ENCODE measurements around the gene ATP8B2.
A peak's percentile ranks its signal among the peaks of the same experiment; 100 is the strongest.
"Not testable (repeated sequence)": the region's sequence is repeated elsewhere in the genome, so short reads cannot be mapped to it uniquely, and the experiment has no call there.

ATP8B2 gene, protein sequence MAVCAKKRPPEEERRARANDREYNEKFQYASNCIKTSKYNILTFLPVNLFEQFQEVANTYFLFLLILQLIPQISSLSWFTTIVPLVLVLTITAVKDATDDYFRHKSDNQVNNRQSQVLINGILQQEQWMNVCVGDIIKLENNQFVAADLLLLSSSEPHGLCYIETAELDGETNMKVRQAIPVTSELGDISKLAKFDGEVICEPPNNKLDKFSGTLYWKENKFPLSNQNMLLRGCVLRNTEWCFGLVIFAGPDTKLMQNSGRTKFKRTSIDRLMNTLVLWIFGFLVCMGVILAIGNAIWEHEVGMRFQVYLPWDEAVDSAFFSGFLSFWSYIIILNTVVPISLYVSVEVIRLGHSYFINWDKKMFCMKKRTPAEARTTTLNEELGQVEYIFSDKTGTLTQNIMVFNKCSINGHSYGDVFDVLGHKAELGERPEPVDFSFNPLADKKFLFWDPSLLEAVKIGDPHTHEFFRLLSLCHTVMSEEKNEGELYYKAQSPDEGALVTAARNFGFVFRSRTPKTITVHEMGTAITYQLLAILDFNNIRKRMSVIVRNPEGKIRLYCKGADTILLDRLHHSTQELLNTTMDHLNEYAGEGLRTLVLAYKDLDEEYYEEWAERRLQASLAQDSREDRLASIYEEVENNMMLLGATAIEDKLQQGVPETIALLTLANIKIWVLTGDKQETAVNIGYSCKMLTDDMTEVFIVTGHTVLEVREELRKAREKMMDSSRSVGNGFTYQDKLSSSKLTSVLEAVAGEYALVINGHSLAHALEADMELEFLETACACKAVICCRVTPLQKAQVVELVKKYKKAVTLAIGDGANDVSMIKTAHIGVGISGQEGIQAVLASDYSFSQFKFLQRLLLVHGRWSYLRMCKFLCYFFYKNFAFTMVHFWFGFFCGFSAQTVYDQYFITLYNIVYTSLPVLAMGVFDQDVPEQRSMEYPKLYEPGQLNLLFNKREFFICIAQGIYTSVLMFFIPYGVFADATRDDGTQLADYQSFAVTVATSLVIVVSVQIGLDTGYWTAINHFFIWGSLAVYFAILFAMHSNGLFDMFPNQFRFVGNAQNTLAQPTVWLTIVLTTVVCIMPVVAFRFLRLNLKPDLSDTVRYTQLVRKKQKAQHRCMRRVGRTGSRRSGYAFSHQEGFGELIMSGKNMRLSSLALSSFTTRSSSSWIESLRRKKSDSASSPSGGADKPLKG

DNA sequence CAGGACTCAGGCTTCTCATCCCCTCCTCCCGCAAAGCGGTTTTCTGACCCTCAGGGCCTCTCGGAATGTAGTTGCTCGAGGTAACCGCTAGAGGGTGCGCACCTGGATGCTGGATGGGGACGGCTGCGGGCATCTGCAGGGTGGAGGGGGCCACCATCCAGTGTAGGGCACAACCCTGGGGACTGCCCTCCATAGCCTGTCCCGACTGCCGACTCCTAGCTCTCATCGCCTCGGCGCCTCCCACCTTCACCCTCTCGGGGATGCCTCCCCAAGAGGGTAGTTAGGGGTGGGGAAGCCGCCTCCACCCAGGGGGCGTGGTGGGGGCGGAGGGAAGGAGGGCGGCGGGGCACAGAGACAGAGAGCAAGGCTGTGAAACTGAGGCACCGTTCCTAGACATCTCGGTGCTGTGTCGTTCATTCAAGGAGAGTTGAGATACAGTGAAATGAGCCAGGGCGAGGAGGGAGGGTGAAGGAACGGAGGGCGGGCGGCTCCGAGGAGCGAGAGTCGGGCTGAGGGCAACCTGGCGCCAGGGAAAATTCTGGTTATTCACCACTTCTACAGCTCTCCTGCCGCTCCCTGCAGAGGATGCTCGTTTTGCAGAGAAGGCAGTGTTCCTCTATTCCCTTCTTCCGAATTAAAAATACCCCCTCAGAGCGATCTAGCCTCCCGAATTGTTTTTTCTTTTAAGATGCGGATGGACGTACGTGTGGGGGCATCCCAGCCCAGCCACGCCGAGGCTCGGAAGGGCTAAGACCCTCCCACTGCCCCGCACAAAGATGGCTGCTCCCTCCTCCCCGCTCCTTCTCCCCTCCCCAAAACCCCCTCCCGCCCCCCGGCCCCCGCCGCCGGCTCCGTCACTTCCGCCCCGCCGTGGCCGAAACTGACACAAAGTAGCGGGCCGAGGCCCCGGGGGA, at the start of gene ATP8B2:
ATP8B2 (plus strand) TSS at position 857 of the 914 bp plus-strand sequence. CDS start 2,617 bp downstream, outside the sequence.
- peak; percentile 80 for DNase-seq (ENCODE audit: low spot score)

DNA sequence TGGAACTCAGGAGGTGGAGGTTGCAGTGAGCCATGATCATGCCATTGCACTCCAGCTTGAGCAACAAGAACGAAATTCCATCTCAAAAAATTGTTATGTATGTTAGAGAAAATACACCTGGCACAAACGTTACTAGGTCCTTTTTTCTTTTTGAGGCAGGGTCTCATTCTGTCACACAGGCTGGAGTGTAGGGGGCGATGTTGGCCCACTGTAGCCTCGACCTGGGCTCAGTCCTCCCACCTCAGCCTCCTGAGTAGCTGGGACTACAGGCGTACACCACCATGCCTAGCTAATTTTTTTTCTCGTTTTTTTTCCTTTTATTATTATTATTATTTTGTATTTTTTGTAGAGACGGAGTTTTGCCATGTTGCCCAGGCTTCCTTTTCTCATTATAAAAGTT, 48.5 kb upstream of the ATP8B2 start:
- DNase-seq (ENCODE audit: low spot score) = no peak

DNA sequence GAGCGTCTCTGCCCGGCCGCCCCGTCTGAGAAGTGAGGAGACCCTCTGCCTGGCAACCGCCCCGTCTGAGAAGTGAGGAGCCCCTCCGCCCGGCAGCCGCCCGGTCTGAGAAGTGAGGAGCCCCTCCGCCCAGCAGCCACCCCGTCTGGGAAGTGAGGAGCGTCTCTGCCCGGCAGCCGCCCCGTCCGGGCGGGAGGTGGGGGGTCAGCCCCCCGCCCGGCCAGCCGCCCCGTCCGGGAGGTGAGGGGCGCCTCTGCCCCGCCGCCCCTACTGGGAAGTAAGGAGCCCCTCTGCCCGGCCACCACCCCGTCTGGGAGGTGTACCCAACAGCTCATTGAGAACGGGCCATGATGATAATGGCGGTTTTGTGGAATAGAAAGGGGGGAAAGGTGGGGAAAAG, 37.7 kb upstream of the ATP8B2 start:
- DNase-seq (ENCODE audit: low spot score) = not testable (repeated sequence)

DNA sequence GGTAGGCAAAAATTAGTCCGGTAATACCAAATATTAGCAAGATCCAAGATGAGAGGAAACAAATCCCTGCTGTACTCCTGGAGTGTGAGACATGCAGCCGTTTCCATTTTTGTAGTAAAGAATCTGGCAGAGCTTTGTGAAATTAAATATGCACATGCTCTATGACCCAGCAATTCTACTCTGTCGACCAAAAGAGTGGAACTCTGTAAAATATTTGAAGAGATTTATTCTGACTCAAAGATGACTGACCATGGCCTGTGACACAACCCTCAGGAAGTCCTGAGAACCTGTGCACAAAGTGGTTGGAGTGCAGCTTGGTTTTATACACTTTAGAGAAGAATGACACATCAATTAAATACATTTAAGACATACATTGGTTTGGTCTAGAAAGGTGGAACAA, 36.7 kb upstream of the ATP8B2 start:
- no peak for DNase-seq (ENCODE audit: low spot score)

DNA sequence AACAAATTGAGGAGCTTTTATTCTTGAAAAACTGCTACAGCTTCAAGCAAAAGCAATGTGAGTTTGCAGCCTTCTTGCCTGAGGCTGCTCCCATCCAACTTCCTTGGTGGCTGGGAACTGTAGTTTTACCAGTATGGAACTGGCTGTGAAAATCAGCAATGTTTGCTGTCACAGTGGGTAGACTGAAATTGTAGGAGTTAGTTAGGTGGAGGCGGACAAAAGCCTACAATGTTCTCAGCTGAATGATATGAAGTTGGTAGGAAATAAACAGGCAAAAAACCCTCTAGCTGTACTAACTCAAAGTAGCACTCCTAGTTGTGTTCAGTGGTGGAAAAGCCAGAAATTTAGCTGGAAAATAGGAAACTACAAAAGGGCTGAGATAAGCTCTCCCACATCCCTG, 34.4 kb upstream of the ATP8B2 start:
- no peak for DNase-seq (ENCODE audit: low spot score)

DNA sequence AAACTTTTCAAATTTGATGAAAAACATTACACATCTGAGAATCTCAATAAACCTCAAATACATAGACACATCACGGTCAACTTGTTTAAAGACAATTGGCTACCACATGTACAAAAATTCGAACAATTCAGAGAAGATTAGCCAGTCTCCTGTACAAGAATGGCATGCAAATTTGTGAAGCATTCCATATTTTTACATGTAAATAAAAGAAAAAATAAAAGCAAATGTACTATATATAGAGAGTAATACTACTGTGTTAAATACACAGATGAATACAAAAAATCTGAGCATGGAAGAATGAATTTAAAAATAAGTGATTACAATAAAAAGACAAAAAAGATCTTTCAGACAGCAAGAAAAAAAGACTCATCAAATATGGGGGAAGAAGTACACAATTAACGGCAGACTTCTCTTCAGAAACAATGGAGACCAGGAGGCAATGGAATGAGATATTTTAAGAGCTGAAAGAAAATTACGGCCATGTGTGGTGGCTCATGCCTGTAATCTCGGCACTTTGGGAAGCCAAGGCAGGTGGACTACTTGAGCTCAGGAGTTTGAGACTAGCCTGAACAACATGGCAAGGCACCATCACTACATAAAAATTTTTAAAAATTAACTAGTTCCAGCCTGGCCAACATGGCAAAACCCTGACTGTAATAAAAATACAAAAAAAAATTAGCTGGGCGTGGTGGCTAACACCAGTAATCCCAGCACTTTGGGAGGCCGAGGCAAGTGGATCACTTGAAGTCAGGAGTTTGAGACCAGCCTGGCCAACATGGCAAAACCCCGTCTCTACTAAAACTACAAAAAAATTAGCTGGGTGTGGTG, 29.7 kb upstream of the ATP8B2 start:
- DNase-seq (ENCODE audit: low spot score) = no peak

DNA sequence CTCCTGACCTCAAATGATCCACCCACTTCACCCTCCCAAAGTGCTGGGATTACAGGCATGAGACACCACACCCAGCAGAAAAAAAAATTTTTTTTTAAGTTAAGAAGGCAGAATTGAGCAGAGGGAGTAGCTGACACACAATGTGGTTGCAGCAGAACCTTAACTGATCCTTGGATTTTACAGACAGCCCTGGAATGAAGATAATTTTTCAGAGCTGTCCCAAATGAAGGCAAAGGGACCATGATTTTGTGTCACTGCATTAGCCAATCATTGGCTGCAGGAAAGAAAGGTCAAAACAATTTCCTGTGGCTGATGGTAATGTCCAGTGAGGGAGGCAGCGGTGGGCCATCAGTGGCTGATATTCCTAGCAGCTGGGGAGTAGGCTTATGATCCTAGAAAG, 23.7 kb upstream of the ATP8B2 start:
- DNase-seq (ENCODE audit: low spot score) = no peak

DNA sequence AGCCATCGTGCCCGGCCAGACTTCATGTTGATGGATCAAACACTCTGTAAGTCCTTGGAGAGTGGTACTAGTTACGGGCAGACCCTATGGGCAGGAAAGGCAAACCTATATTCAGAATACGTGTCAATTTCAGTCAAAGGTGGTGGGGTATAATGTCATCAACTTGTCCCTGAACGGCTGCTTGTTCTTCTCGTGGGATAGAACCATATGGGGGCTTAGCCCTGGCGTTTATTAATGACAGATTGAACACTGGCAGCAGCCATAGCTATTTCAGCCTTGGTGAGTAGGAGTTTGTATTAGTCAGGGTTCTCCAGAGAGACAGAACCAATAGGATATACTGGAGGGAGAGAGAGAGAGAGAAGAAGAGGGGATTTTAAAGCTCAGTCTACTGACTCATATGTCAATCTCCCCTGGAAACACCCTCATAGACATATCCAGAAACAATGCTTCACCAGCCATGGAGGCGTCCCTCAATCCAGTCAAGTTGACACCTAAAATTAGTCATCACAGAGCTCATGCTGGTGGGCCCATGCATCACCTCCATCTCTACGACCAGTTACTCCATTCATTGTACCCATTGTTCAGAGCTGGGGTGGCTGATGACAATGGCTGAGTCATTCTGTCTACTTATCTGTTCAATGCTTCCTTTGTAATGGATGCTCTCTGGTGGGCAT, 20.5 kb upstream of the ATP8B2 start:
- no peak for DNase-seq (ENCODE audit: low spot score)

DNA sequence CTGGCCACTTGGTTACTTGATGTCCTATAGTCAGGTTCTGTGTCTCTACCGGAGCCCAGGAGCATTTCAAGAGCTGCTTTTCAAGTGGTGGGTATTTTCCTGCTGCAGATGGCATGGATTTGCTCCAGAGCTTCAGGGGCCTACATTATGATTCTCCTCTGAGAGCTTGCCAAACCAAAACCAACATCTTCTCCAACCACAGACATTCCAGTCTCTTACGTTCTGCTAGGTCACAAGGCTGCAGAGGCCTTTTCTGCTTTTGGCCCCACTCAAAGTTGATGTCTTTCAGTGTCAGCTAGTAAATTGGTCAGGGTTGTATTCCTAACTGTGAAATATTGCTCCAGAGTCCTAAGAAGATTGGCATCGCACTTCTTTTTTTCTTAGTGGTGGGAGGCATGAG, 19.2 kb upstream of the ATP8B2 start:
- DNase-seq (ENCODE audit: low spot score) = no peak

DNA sequence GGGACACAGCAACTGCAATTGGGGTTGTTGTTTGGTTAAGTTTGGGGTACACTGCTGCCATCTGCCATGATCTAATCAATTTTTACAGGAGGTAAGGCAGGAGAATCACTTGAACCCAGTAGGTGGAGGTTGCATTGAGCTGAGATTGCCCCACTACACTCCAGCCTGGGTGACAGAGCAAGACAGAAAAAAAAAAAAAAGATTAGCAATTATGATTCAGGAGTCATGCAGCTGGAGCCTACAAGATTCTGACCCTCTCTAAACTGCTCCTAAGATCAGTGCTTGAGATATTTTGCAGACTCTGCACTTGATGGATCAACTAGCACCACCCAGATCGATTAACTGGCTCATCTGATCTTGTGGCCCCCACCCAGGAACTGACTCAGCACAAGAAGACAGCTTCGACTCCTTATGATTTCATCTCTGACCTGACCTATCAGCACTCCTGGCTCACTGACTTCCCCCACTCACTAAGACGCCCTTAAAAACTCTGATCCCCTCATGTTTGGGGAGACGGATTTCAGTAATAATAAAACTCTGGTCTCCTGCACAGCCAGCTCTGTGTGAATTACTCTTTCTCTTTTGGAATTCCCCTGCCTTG, 17.6 kb upstream of the ATP8B2 start:
- DNase-seq (ENCODE audit: low spot score) = not testable (repeated sequence)

DNA sequence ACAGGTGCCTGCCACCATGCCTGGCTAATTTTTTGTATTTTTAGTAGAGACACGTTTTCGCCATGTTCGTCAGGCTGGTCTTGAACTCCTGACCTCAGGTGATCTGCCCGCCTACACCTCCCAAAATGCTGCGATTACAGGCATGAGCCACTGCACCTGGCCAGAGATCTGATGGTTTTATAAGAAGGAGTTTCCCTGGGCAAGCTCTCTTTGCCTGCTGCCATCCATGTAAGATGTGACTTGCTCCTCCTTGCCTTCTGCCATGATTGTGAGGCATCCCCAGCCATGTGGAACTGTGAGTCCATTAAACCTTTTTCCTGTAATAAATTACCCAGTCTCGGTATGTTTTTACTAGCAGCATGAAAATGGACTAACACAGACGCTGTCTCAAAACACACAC, 16.2 kb upstream of the ATP8B2 start:
- not testable (repeated sequence) for DNase-seq (ENCODE audit: low spot score)

DNA sequence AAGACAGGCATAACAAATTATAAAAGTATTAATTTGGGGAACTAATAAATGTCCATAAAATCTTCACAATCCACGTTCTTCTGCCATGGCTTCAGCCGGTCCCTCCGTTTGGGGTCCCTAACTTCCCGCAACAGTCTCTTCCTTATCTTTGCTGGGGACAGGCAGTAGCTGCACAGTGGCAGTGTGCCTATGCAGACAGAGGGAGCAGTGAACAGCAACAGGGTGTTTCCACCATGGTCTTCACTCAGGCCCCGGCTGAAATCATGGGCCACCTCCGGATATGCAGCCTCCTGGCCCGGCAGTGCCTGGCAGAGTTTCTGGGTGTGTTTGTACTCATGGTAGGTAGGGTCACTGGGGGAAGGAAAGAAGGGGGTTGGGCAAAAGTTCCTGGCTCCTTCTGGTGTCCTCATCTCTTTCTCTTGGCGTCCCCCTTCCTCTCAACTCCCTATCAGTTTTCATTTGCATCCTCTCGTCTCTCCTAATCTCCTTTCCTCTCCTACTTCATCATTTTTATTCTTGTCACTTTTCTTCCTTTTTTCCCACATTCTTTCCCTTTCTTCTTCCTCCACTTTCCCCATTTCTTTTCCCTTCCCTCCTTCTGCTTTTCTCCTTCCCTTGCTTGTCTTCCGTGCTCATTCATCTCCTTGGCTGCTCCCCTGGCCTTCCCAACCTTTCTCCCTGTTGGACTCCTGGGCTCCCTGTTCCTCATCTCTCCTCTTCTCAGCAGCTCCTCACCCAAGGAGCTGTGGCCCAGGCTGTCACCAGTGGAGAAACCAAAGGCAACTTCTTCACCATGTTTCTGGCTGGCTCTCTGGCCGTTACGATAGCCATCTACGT, 12.9 kb upstream of the ATP8B2 start:
- DNase-seq (ENCODE audit: low spot score) = not testable (repeated sequence)

DNA sequence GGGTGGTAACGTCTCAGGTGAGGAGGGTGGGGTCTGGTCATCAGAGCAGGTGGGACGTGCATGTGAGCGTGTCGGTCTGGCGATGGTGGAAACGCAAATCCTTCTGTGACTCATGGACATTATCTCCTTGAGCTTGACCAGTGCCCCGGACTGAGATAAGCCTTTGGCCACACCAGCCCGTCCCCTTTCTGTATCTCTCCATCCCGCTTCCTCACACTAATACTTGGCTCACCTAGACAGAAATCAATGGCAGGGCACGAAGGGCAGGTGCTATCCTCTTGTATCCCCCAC, 12.3 kb upstream of the ATP8B2 start:
- no peak for DNase-seq (ENCODE audit: low spot score)

DNA sequence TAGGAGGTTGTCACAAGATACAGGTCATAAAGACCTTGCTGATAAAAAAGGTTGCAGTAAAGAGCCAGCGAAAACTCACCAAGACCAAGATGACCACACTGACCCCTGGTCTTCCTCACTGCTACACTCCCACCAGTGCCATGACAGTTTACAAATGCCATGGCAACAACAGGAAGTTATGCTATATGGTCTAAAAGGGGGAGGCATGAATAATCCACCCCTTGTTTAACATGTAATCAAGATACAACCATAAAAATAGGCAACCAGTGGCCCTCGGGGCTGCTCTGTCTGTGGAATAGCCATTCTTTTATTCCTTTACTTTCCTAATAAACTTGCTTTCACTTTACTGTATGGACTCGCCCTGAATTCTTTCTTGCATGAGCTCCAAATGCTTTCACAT, 11.1 kb upstream of the ATP8B2 start:
- DNase-seq (ENCODE audit: low spot score) = not testable (repeated sequence)

DNA sequence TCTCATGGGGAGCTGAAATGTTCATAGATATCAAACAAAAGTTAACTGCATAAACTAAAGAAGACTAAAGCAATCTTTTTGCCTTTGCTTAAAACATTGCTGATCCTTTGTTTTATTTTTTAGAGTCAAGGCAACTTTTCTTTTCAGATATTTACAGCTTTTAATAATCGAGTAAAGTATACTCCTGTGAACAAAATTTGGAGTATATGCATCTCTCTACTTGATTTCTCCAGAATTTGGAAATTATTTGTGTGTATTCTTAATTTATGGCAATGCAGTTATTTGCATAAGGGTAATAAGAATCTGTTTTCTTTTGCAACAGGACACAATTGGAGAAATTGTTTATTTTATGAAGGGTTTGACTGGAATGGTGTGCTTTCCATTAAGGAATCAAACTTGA, 8.6 kb upstream of the ATP8B2 start:
- no peak for DNase-seq (ENCODE audit: low spot score)

DNA sequence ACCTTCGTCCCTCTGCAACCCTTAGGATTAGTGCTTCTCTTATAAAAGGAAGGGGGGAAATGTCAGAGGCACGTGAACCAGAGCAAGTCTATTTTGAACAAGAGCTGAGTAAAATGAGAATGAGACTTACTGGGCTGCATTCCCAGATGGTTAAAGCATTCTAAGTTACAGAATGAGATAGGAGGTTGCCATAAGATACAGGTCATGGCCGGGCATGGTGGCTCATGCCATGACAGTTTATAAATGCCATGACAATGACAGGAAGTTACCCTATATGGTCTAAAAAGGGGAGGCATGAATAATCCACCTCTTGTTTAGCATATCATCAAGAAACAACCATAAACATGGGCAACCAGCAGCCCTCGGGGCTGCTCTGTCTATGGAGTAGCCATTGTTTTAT, 6.9 kb upstream of the ATP8B2 start:
- DNase-seq (ENCODE audit: low spot score) = no peak

DNA sequence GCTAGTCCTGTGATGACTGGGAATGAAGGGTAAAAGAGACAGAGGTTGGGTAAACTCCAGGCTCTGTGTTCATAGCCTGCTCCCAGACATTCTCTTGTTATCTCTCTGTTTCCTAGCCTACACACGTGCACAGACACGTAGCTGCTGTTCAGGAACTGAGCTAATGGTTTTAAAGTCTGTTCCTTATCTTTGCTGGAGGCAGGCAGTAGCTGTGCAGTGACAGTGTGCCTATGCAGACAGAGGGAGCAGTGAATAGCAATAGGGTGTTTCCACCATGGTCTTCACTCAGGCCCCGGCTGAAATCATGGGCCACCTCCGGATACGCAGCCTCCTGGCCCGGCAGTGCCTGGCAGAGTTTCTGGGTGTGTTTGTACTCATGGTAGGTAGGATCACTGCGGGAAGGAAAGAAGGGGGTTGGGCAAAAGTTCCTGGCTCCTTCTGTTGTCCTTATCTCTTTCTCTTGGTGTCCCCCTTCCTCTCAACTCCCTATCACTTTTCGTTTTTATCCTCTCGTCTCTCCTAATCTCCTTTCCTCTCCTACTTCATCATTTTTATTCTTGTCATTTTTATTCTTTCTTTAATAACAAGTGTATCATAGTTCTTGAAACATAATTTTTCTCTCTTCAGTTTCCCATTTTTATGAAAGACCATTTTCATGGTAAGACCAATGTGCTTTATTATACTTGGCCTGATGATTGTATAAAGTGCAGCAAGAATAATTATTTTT, 4.3 kb upstream of the ATP8B2 start, which contains the start of gene AQP10:
AQP10 (plus strand) TSS at position 212 of the 727 bp plus-strand sequence; CDS start at position 275, 63 bp downstream.
- DNase-seq (ENCODE audit: low spot score) = peak; percentile 31

DNA sequence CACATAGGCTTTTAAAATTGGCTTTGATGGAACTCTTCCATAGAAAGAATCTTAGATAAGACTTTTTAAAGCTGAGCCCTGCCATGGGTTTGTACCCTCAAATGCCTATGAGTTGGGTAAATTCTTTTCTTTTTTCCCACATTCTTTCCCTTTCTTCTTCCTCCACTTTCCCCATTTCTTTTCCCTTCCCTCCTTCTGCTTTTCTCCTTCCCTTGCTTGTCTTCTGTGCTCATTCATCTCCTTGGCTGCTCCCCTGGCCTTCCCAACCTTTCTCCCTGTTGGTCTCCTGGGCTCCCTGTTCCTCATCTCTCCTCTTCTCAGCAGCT, 3.8 kb upstream of the ATP8B2 start:
- not testable (repeated sequence) for DNase-seq (ENCODE audit: low spot score)

Measured in hematopoietic multipotent progenitor cell treated with erythropoietin and hydrocortisone succinate and interleukin-3 and kit ligand, for 17 days (in vitro differentiated cells).